ENCODE data around the gene CRYBB1. TPM values are rescaled to one million over a fixed set of nuclear protein-coding genes. Genes with fewer than 3 reads are reported as not detected.
A peak's percentile ranks its signal among the peaks of the same experiment; 100 is the strongest.

Gene CRYBB1
- total and polyA plus RNA-seq, 4 donors: 1.4 to 3.6 (median 3.2) TPM

DNA sequence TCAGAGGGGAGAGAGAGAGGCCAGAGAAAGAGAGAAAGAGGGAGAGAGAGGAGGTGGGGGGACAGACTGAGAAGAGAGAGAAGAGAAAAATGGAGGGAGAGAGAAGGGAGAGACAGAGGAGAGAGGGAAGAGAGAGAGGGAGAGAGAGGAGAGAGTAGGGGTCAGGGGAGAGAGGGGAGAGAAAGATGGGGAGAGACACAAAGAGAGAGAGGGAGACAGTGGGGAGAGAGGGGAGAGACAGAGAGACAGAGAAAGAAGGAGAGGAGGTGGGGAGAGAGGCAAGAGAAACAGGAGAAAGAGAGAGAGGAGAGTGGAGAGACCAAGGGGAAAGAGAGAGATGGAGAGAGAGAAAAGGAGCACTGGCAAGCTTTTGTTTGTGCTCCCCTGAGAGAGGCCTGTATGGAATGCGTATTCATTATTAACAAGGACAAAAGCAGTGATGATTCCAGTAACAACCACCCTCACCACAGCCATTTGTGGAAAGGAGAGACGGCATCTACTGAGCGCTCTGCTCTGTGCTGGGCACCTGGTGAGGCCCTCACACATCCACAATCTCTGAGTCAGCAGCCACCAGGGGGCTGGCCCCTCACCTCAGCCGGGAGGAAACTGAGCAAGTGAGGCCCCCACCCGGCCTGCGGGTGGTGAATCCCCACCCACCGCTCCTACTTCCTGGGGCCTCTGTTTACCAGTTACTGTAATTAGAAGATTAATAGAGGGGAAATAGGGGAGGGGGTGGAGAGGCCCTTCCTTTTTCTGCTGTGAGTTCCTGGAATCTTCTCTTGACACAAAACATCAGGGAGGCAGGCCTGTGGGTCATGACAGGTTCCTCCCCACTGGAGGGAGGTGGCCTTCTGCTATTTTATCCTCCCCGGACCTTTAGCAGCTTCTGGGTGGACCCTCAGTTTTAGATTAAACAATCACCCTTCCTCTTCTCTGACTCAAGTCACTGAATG is 24.9 kb upstream of the CRYBB1 start:
- no peak overlapping the region for H3K27ac ChIP-seq (ENCODE audit: low read depth, low read length)
- whole genome bisulfite sequencing (ENCODE audit: insufficient coverage): 41% methylated on average over 3 of the region's 8 CpGs

DNA sequence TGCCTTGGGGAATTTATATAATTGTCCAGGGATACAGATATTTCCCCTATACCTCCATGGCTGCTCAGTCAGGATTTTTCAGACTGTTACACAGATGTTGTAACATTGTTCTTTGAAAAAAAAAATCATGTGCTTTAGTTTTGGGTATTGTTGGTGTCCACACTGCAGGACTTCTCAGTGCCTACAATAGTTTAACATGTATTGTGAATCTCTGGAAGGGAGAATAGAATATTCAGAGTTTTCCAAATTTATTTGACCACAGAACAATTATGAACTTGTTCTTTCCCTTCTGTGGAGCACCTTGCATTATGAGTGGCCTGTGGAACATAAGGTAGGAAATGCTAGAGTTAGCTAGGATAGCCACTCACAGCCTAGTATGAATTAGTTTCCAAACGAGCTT is 18.5 kb upstream of the CRYBB1 start:
- WGBS (ENCODE audit: insufficient coverage): 67% methylated on average over 1 of the region's 1 CpG
- H3K27me3 ChIP-seq (ENCODE audit: control insufficient read depth, insufficient read depth, low read length): no peaks in the 10 kb centered on the region

More for the DNA sequence above, 24.9 kb upstream of the CRYBB1 start:
- Histone ChIP-seq H3K27me3 (ENCODE audit: control insufficient read depth, insufficient read depth, low read length) (peaks cover 5% of the 10 kb centered on the region), H3K9me3 (ENCODE audit: control insufficient read depth, insufficient read depth, low read length) (no peaks in the 10 kb centered on the region), H3K36me3 (ENCODE audit: control insufficient read depth, insufficient read depth, low read length) (no peaks in the 10 kb centered on the region), H3K4me1 (ENCODE audit: control insufficient read depth, insufficient read depth, low read length) (peaks cover 25% of the 10 kb centered on the region), H3K4me3 (ENCODE audit: low read depth, low read length) (no peak overlapping the region)
- DNase-seq (ENCODE audit: low read depth in 4 of 6, low spot score in 6 of 6): peak in 1 of 6 donors; percentile 29

DNA sequence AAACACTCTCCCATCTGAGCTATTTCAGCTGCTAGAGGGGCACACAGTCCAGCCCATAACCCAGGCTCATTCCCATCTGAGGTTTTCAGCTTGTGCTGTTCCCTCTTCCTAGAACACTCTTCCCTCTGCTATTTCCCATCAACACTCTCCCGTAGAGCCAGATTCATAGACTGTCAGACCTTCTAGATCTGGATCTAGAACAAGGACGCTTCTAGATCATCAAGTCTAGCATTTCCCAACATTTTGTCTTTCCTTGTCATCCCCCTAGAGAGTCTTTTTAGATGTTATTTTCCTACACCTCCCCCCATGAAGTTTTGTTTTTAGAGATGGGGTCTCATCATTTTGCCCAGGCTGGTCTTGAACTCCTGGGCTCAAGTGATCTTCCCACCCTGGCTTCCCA is 17.3 kb upstream of the CRYBB1 start:
- Histone ChIP-seq H3K4me3 (ENCODE audit: low read depth, low read length) (no peak overlapping the region), H3K4me1 (ENCODE audit: control insufficient read depth, insufficient read depth, low read length) (no peaks in the 10 kb centered on the region), H3K36me3 (ENCODE audit: control insufficient read depth, insufficient read depth, low read length) (no peaks in the 10 kb centered on the region), H3K9me3 (ENCODE audit: control insufficient read depth, insufficient read depth, low read length) (no peaks in the 10 kb centered on the region), H3K27me3 (ENCODE audit: control insufficient read depth, insufficient read depth, low read length) (no peaks in the 10 kb centered on the region), H3K27ac (ENCODE audit: low read depth, low read length) (no peak overlapping the region)
- 91% methylated on average over 1 of the region's 2 CpGs for WGBS (ENCODE audit: insufficient coverage)
- no peak for DNase-seq (ENCODE audit: low read depth in 4 of 6, low spot score in 6 of 6)

More for the DNA sequence above, 18.5 kb upstream of the CRYBB1 start:
- H3K9me3 ChIP-seq (ENCODE audit: control insufficient read depth, insufficient read depth, low read length): no peaks in the 10 kb centered on the region
- H3K4me1 ChIP-seq (ENCODE audit: control insufficient read depth, insufficient read depth, low read length): no peaks in the 10 kb centered on the region
- H3K27ac ChIP-seq (ENCODE audit: low read depth, low read length): no peak overlapping the region
- DNase-seq (ENCODE audit: low read depth in 4 of 6, low spot score in 6 of 6): no peak
- no peak overlapping the region for H3K4me3 ChIP-seq (ENCODE audit: low read depth, low read length)
- H3K36me3 ChIP-seq (ENCODE audit: control insufficient read depth, insufficient read depth, low read length): no peaks in the 10 kb centered on the region

DNA sequence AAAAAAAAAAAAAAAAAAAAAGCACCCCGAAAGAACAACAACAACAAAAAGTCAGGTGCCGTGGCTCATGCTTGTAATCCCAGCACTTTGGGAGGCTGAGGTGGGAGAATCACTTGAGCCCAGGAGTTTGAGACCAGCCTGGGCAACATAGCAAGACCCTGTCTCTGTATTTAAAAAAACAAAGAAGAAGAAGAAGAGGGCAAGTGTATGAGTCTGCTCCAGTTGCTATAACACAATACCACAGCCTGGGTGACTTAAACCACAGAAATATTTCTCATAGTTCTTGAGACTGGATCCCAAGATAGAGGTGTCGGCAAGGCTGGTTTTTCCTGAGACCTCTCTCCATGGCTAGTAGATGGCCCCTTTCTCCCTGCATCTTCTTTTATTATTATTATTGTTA is 16.4 kb upstream of the CRYBB1 start:
- no peak overlapping the region for H3K4me3 ChIP-seq (ENCODE audit: low read depth, low read length)
- no peak for DNase-seq (ENCODE audit: low read depth in 4 of 6, low spot score in 6 of 6)
- no peaks in the 10 kb centered on the region for H3K4me1 ChIP-seq (ENCODE audit: control insufficient read depth, insufficient read depth, low read length)
- H3K27ac ChIP-seq (ENCODE audit: low read depth, low read length): no peak overlapping the region
- no peaks in the 10 kb centered on the region for H3K27me3 ChIP-seq (ENCODE audit: control insufficient read depth, insufficient read depth, low read length)
- no CpG with 5 or more reads among the region's 3 CpGs for WGBS (ENCODE audit: insufficient coverage)
- H3K9me3 ChIP-seq (ENCODE audit: control insufficient read depth, insufficient read depth, low read length): no peaks in the 10 kb centered on the region
- H3K36me3 ChIP-seq (ENCODE audit: control insufficient read depth, insufficient read depth, low read length): no peaks in the 10 kb centered on the region

DNA sequence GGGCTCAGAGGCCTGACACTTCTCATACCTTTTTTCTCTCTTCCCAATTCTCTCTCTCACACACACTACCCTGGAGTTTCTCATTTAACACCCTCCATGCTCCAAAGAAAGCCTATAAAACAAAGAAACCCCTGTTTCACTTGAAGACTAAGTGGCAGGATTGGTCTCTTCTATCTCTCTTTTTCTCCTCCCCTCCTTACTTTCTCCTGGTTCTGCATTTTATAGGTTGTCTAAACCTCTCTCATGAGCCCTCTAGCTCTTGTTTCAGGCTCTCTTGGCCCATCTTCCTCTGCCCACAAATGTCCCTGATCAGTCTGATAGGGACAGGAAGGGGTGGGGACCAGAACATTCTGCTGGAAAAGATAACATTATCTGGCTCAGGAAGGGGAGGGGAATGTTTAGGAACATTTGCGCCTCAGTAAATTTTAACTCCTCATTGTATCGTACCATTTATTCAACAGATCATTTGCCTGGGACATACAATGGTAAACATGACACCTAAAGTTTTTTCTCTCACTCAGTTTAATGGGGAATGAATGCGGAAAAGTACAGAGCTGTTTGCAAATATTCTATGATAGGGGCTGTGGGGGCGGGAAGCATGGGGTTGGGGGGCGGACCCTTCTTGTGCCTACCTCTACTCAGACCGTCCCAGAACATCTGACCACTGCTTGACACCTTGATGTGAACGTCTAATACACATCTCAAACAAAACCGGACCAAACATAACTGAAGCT is 14.8 kb upstream of the CRYBB1 start:
- H3K27me3 ChIP-seq (ENCODE audit: control insufficient read depth, insufficient read depth, low read length): no peaks in the 10 kb centered on the region
- no peak overlapping the region for H3K4me3 ChIP-seq (ENCODE audit: low read depth, low read length)
- no peaks in the 10 kb centered on the region for H3K4me1 ChIP-seq (ENCODE audit: control insufficient read depth, insufficient read depth, low read length)
- no peak overlapping the region for H3K27ac ChIP-seq (ENCODE audit: low read depth, low read length)
- H3K9me3 ChIP-seq (ENCODE audit: control insufficient read depth, insufficient read depth, low read length): no peaks in the 10 kb centered on the region
- no peaks in the 10 kb centered on the region for H3K36me3 ChIP-seq (ENCODE audit: control insufficient read depth, insufficient read depth, low read length)
- no peak for DNase-seq (ENCODE audit: low read depth in 4 of 6, low spot score in 6 of 6)
- WGBS (ENCODE audit: insufficient coverage): 55% methylated on average over 2 of the region's 8 CpGs

DNA sequence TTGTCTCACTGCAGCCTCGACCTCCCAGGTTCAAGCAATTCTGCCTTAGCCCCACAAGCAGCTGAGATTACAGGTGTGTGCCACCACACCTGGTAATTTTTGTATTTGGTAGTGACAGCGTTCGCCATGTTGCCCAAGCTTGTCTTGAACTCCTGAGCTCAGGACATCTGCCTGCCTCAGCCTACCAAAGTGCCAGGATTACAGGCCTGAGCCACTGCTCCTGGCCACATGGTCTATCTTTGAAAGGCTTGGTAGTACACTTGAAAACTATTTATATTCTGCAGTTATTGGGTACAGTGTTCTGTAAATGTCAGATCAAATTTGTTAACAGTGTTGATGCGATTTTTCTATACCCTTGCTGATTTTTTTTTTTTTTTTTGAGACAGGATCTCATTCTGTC is 13.5 kb upstream of the CRYBB1 start:
- H3K9me3 ChIP-seq (ENCODE audit: control insufficient read depth, insufficient read depth, low read length): no peaks in the 10 kb centered on the region
- no peak overlapping the region for H3K27ac ChIP-seq (ENCODE audit: low read depth, low read length)
- 100% methylated on average over 3 of the region's 4 CpGs for WGBS (ENCODE audit: insufficient coverage)
- H3K4me1 ChIP-seq (ENCODE audit: control insufficient read depth, insufficient read depth, low read length): no peaks in the 10 kb centered on the region
- H3K36me3 ChIP-seq (ENCODE audit: control insufficient read depth, insufficient read depth, low read length): no peaks in the 10 kb centered on the region
- H3K27me3 ChIP-seq (ENCODE audit: control insufficient read depth, insufficient read depth, low read length): no peaks in the 10 kb centered on the region
- no peak overlapping the region for H3K4me3 ChIP-seq (ENCODE audit: low read depth, low read length)
- DNase-seq (ENCODE audit: low read depth in 4 of 6, low spot score in 6 of 6): no peak

DNA sequence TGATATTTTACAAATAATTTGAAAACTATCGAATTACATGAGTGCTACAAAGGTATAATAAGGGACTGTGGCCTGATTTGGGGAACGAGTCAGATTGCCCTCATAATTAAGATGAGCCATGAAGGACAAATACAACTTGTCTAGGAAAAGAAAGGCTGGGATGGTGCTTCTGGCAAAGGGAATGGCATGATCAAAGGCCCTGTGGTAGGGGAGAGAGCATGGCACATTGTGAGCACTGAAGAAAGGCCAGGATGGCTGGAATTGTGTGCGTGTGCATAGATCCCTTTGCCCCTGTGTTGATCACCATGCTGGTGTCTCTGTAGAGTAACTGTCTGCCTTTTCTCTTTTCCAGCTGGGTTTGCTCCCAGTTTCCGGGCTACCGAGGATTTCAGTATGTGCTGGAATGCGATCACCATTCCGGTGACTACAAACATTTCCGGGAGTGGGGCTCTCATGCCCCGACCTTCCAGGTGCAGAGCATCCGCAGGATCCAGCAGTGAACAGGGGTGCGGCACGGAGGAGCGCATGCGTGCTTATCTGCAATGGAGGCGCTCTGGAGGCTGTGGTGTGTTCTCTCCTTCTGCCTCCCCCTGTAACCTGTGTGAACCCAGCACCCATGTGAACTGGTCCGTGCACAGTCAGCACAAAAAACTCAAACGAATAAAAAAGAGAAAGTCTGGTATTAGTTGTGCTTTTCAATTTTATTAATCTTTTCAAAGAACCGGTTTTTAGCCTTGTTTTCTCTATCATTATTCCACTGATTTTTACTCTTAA is 12.3 kb upstream of the CRYBB1 start:
- Histone ChIP-seq H3K27ac (ENCODE audit: low read depth, low read length) (no peak overlapping the region), H3K4me3 (ENCODE audit: low read depth, low read length) (no peak overlapping the region), H3K36me3 (ENCODE audit: control insufficient read depth, insufficient read depth, low read length) (no peaks in the 10 kb centered on the region), H3K9me3 (ENCODE audit: control insufficient read depth, insufficient read depth, low read length) (no peaks in the 10 kb centered on the region), H3K4me1 (ENCODE audit: control insufficient read depth, insufficient read depth, low read length) (no peaks in the 10 kb centered on the region), H3K27me3 (ENCODE audit: control insufficient read depth, insufficient read depth, low read length) (no peaks in the 10 kb centered on the region)
- 90% methylated on average over 15 of the region's 18 CpGs for WGBS (ENCODE audit: insufficient coverage)
- DNase-seq (ENCODE audit: low read depth in 4 of 6, low spot score in 6 of 6): no peak

DNA sequence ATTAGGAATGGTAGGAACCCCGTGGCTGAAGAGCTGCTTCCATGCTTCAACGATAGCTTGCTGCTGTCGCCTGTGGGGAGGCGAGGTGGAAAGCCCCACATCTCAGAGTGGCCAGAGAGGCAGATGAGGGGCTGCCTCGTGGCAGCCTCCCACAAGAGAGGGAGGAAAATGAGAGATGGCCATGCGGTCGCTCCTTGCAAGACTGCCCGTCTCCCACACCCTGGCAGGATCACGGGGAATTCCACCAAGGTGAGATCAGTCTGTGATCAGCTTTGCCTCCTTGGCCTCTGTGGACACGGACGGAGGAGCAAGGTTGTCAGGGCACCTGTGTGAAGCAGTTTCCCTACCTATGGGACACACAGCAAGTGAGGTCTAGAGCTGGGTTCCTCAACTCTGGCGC is 7.0 kb upstream of the CRYBB1 start:
- no peaks in the 10 kb centered on the region for H3K27me3 ChIP-seq (ENCODE audit: control insufficient read depth, insufficient read depth, low read length)
- no peak overlapping the region for H3K4me3 ChIP-seq (ENCODE audit: low read depth, low read length)
- no peaks in the 10 kb centered on the region for H3K9me3 ChIP-seq (ENCODE audit: control insufficient read depth, insufficient read depth, low read length)
- 83% methylated on average over 11 of the region's 12 CpGs for WGBS (ENCODE audit: insufficient coverage)
- no peaks in the 10 kb centered on the region for H3K36me3 ChIP-seq (ENCODE audit: control insufficient read depth, insufficient read depth, low read length)
- DNase-seq (ENCODE audit: low read depth in 4 of 6, low spot score in 6 of 6): no peak
- no peaks in the 10 kb centered on the region for H3K4me1 ChIP-seq (ENCODE audit: control insufficient read depth, insufficient read depth, low read length)
- no peak overlapping the region for H3K27ac ChIP-seq (ENCODE audit: low read depth, low read length)

DNA sequence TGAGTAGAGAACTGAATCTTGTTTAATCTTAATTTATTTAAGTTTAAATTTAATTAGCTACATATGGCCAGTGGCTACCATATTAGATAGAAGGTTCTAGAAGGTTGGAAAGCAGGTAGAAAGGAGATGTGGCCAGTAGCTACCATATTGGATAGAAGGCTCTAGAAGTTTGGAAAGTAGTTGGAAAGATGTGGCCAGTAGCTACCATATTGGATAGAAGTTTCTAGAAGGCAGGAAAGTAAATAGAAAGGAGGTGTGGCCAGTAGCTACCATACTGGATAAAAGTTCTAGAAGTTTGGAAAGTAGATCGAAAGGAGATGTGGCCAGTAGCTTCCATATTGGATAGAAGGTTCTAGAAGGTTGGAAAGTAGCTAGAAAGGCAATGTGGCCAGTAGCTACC is 6.2 kb upstream of the CRYBB1 start:
- Histone ChIP-seq H3K4me1 (ENCODE audit: control insufficient read depth, insufficient read depth, low read length) (peaks cover 5% of the 10 kb centered on the region), H3K27ac (ENCODE audit: low read depth, low read length) (no peak overlapping the region), H3K27me3 (ENCODE audit: control insufficient read depth, insufficient read depth, low read length) (no peaks in the 10 kb centered on the region), H3K4me3 (ENCODE audit: low read depth, low read length) (no peak overlapping the region), H3K36me3 (ENCODE audit: control insufficient read depth, insufficient read depth, low read length) (no peaks in the 10 kb centered on the region), H3K9me3 (ENCODE audit: control insufficient read depth, insufficient read depth, low read length) (no peaks in the 10 kb centered on the region)
- no peak for DNase-seq (ENCODE audit: low read depth in 4 of 6, low spot score in 6 of 6)
- WGBS (ENCODE audit: insufficient coverage): 95% methylated on average over 1 of the region's 1 CpG
